ENCODE measurements around the gene TRIM22.

- TF ChIP-seq CTCF (conservative IDR thresholded peaks at IDR 0.05 in 1 of 2, IDR thresholded peaks at IDR 0.05 in 1 of 2; ENCODE audit: low read depth in 1 of 2, low read length in 2 of 2) (no peak), EZH2 (IDR thresholded peaks at IDR 0.05; ENCODE audit: low read length, missing control alignments) (no peak)
Observed at GRCh38 chr11:5698281-5698680, 8.7 kb downstream of the TRIM22 start.
